ENCODE measurements around the gene TRDMT1. TPM values are rescaled to one million over a fixed set of nuclear protein-coding genes. Genes with fewer than 3 reads are reported as not detected.

TRDMT1 gene
- total RNA-seq, 1 experiment from 2014 or later = 4.2 TPM

- H3K4me2 ChIP-seq = no peak overlapping the region
- POLR2A ChIA-PET (ENCODE audit: unreplicated experiment) = no interaction called here
- H2AFZ ChIP-seq = no peak overlapping the region
- H3K9me3 ChIP-seq (ENCODE audit: insufficient read depth, low read depth) = no peaks in the 10 kb centered on the region
- CTCF ChIA-PET = no interaction called here
- no peaks in the 10 kb centered on the region for H3K79me2 ChIP-seq (ENCODE audit: low read depth)
- no peak overlapping the region for H3K4me3 ChIP-seq
- H3K27ac ChIP-seq = no peak overlapping the region
- no peaks in the 10 kb centered on the region for H4K20me1 ChIP-seq (ENCODE audit: insufficient read depth)
- H3F3A ChIP-seq (ENCODE audit: insufficient read depth, low read depth) = no peaks in the 10 kb centered on the region
- no peaks in the 10 kb centered on the region for H3K27me3 ChIP-seq (ENCODE audit: insufficient read depth, low read depth)
- BruUV-seq (replicated peaks) = no TSS peak
- TF ChIP-seq CTCF (conservative IDR thresholded peaks at IDR 0.05) (no peak), EZH2 (IDR thresholded peaks at IDR 0.05; ENCODE audit: low read depth) (no peak)
- intact Hi-C loops (cut with micrococcal nuclease; ENCODE audit: unreplicated experiment) = no loop called here
- no peaks in the 10 kb centered on the region for H3K9me2 ChIP-seq (ENCODE audit: insufficient read depth)
- DNase-seq = no peak
- H3K4me1 ChIP-seq (replicated peaks; ENCODE audit: insufficient read depth) = no peaks in the 10 kb centered on the region
- no peaks in the 10 kb centered on the region for H3K36me3 ChIP-seq (ENCODE audit: low read depth)
These were observed 31.7 kb downstream of the TRDMT1 start for GRCh38 chr10:17169803-17170202.

- H3K27ac ChIP-seq = no peak overlapping the region
- H3K27me3 ChIP-seq (ENCODE audit: insufficient read depth, low read depth) = no peaks in the 10 kb centered on the region
- H3K79me2 ChIP-seq (ENCODE audit: low read depth) = no peaks in the 10 kb centered on the region
- H3F3A ChIP-seq (ENCODE audit: insufficient read depth, low read depth) = no peaks in the 10 kb centered on the region
- no peaks in the 10 kb centered on the region for H3K36me3 ChIP-seq (ENCODE audit: low read depth)
- no peak for TF ChIP-seq EZH2 (IDR thresholded peaks at IDR 0.05; ENCODE audit: low read depth)
- TF ChIP-seq CTCF (conservative IDR thresholded peaks at IDR 0.05) = no peak
- no peaks in the 10 kb centered on the region for H4K20me1 ChIP-seq (ENCODE audit: insufficient read depth)
- intact Hi-C loops (cut with micrococcal nuclease; ENCODE audit: unreplicated experiment) = no loop called here
- BruUV-seq (replicated peaks) = no TSS peak
- no peak overlapping the region for H2AFZ ChIP-seq
- H3K4me1 ChIP-seq (replicated peaks; ENCODE audit: insufficient read depth) = no peaks in the 10 kb centered on the region
- POLR2A ChIA-PET (ENCODE audit: unreplicated experiment) = no interaction called here
- no peak overlapping the region for H3K4me2 ChIP-seq
- no peak for DNase-seq
- CTCF ChIA-PET = no interaction called here
- no peak overlapping the region for H3K4me3 ChIP-seq
- H3K9me3 ChIP-seq (ENCODE audit: insufficient read depth, low read depth) = no peaks in the 10 kb centered on the region
- no peaks in the 10 kb centered on the region for H3K9me2 ChIP-seq (ENCODE audit: insufficient read depth)
These were observed 34.8 kb downstream of the TRDMT1 start for GRCh38 chr10:17166699-17167098.

- no peaks in the 10 kb centered on the region for H3F3A ChIP-seq (ENCODE audit: insufficient read depth, low read depth)
- H3K4me1 ChIP-seq (replicated peaks; ENCODE audit: insufficient read depth) = no peaks in the 10 kb centered on the region
- ChIA-PET POLR2A (ENCODE audit: unreplicated experiment) (no interaction called here), CTCF (no interaction called here)
- no peaks in the 10 kb centered on the region for H3K79me2 ChIP-seq (ENCODE audit: low read depth)
- TF ChIP-seq CTCF (conservative IDR thresholded peaks at IDR 0.05) (no peak), EZH2 (IDR thresholded peaks at IDR 0.05; ENCODE audit: low read depth) (no peak)
- H3K4me3 ChIP-seq = no peak overlapping the region
- H4K20me1 ChIP-seq (ENCODE audit: insufficient read depth) = no peaks in the 10 kb centered on the region
- H3K9me2 ChIP-seq (ENCODE audit: insufficient read depth) = no peaks in the 10 kb centered on the region
- DNase-seq = no peak
- H3K4me2 ChIP-seq = no peak overlapping the region
- no peaks in the 10 kb centered on the region for H3K36me3 ChIP-seq (ENCODE audit: low read depth)
- no peak overlapping the region for H3K27ac ChIP-seq
- intact Hi-C loops (cut with micrococcal nuclease; ENCODE audit: unreplicated experiment) = no loop called here
- no TSS peak for BruUV-seq (replicated peaks)
- H2AFZ ChIP-seq = no peak overlapping the region
- no peaks in the 10 kb centered on the region for H3K27me3 ChIP-seq (ENCODE audit: insufficient read depth, low read depth)
- no peaks in the 10 kb centered on the region for H3K9me3 ChIP-seq (ENCODE audit: insufficient read depth, low read depth)
These were observed 38.6 kb downstream of the TRDMT1 start for GRCh38 chr10:17162828-17163227.
